Measurements from ENCODE around the gene CCDC9.

- TF ChIP-seq GATA1 (IDR thresholded peaks at IDR 0.05; ENCODE audit: low read depth, low read length) (no peak), POLR2A (IDR thresholded peaks at IDR 0.05; ENCODE audit: low read length) (no peak)
These were observed 13.0 kb upstream of the CCDC9 start for GRCh38 chr19:47243364-47243775.

Data from erythroblast (primary cell).